HL-60 (cell line): ENCODE measurements around the gene SYTL2.

Experiments
- CTCF ChIP-seq: IDR thresholded peaks from one replicate; pipeline ENCODE4 v1.5.1; 2011; ENCODE audit warnings: low read length, control low read depth, inconsistent platforms; ENCODE audit not compliant: insufficient read depth
- GABPA ChIP-seq: IDR thresholded peaks from 2 replicates; pipeline ENCODE4 v1.6.1; 2012; ENCODE audit warnings: low read depth
- POLR2AphosphoS5 ChIP-seq: IDR thresholded peaks from 2 replicates; pipeline ENCODE4 v1.6.1; 2012; ENCODE audit warnings: low read depth

- no peak for TF ChIP-seq CTCF
- no peak for TF ChIP-seq POLR2AphosphoS5
- no peak for TF ChIP-seq GABPA
Observed at GRCh38 chr11:85819441-85819840, 8.5 kb upstream of the SYTL2 start.
